Smooth muscle cell (in vitro differentiated cells): ENCODE results near the gene PRKCQ. TPM values are rescaled to one million over a fixed set of nuclear protein-coding genes. Genes with fewer than 3 reads are reported as not detected.

Experiments
- DNase-seq: peaks from one replicate; lab custom pipeline; 2025; ENCODE audit not compliant: unreplicated experiment; lab: John Stamatoyannopoulos, UW
- H2AFZ ChIP-seq: fragments of 200-600 bp; sonication (generic); 2 replicates; pipeline ENCODE4 v1.6.0; 2016; ENCODE audit warnings: antibody characterized with exemption, low read depth, mild to moderate bottlenecking
- H3F3A ChIP-seq: fragments of 200-600 bp; sonication (generic); 2 replicates; pipeline ENCODE4 v1.6.0; 2017; ENCODE audit warnings: antibody characterized with exemption, low read depth
- H3K27ac ChIP-seq: fragments of 200-600 bp; sonication (generic); 2 replicates; pipeline ENCODE4 v1.5.1; 2016; ENCODE audit warnings: low read depth, mild to moderate bottlenecking
- H3K27me3 ChIP-seq: fragments of 200-600 bp; sonication (generic); 2 replicates; pipeline ENCODE4 v1.6.1; 2016; ENCODE audit warnings: low read depth, mild to moderate bottlenecking
- H3K36me3 ChIP-seq: fragments of 200-600 bp; sonication (generic); 2 replicates; pipeline ENCODE4 v1.5.1; 2016; ENCODE audit warnings: low read depth
- H3K4me1 ChIP-seq: fragments of 200-600 bp; sonication (generic); 2 replicates; pipeline ENCODE4 v1.5.1; 2016; ENCODE audit warnings: low read depth
- H3K4me2 ChIP-seq: fragments of 200-600 bp; sonication (generic); 2 replicates; pipeline ENCODE4 v1.6.0; 2016; ENCODE audit warnings: mild to moderate bottlenecking
- H3K4me3 ChIP-seq: fragments of 200-600 bp; sonication (generic); 2 replicates; pipeline ENCODE4 v1.5.1; 2016; ENCODE audit warnings: mild to moderate bottlenecking
- H3K79me2 ChIP-seq: fragments of 200-600 bp; sonication (generic); 2 replicates; pipeline ENCODE4 v1.6.0; 2016; ENCODE audit warnings: low read depth, mild to moderate bottlenecking
- H3K9ac ChIP-seq: fragments of 200-600 bp; sonication (generic); 2 replicates; pipeline ENCODE4 v1.6.0; 2016; ENCODE audit warnings: low read depth
- H3K9me3 ChIP-seq: fragments of 200-600 bp; sonication (generic); replicated peaks from 2 replicates; pipeline ENCODE4 v1.5.1; 2016; ENCODE audit warnings: low read depth
- H4K20me1 ChIP-seq: fragments of 200-600 bp; sonication (generic); 2 replicates; pipeline ENCODE4 v1.6.0; 2016; ENCODE audit warnings: low read depth
- WGBS: methylation state at CpG from one replicate; pipeline ENCODE4 v1.1.7; 2016; ENCODE audit warnings: low lambda C conversion rate; 5-methylcytosine and 5-hydroxymethylcytosine counted together
- polyA plus RNA-seq: library from polyadenylated mRNA; unstranded; fragments of >200 nt; fragmentation: Nextera tagmentation; extraction: Ambion mirVana; gene quantifications from 2 replicates; pipeline ENCODE4 v1.2.1, GENCODE V29; 2016
- total RNA-seq: library from RNA; depleted of rRNA; stranded (reverse); fragments of >200 nt; gene quantifications from 2 replicates; pipeline ENCODE4 v1.2.3, GENCODE V29; 2014
- TF ChIP-seq, protein P1 (sequence below): fragments of 200-600 bp; sonication (generic); IDR thresholded peaks from 2 replicates; pipeline ENCODE4 v1.5.1; 2017; ENCODE audit warnings: borderline replicate concordance, mild to moderate bottlenecking, antibody characterized with exemption; ENCODE audit not compliant: insufficient read depth, poor library complexity, severe bottlenecking

Gene PRKCQ
- total and polyA plus RNA-seq, 2 experiments from 2014 or later = 0.27 to 0.38 TPM

DNA sequence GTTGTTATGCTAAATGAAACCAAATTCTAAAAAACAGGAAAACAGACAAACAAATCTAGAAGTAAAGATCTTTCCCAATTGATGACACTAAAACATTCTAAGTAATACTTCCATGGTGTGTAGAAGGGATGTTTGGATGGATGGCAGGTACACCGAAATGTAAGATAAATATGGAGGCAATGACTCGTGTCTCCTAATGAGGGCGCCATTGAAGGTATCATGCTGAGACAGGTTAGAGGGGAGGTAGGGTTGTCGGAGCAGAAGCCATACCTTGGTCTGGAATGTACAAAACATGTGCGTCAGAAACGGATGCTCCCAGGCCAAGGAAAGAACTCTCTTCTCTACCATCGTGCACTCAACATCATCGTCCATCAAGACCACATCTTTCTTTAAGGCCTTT lies 101.4 kb downstream of the PRKCQ start:
- H3K4me1 ChIP-seq = no peaks in the 10 kb centered on the region
- DNase-seq = no peak
- H3K27me3 ChIP-seq = no peaks in the 10 kb centered on the region
- no peaks in the 10 kb centered on the region for H3K79me2 ChIP-seq
- H3K4me3 ChIP-seq = no peak overlapping the region
- no peaks in the 10 kb centered on the region for H3K36me3 ChIP-seq
- no peaks in the 10 kb centered on the region for H3K9me3 ChIP-seq
- H3K4me2 ChIP-seq = no peak overlapping the region
- H4K20me1 ChIP-seq = no peaks in the 10 kb centered on the region
- H3K9ac ChIP-seq = no peak overlapping the region
- H2AFZ ChIP-seq = no peak overlapping the region
- no peak overlapping the region for H3K27ac ChIP-seq
- TF ChIP-seq, protein P1, sequence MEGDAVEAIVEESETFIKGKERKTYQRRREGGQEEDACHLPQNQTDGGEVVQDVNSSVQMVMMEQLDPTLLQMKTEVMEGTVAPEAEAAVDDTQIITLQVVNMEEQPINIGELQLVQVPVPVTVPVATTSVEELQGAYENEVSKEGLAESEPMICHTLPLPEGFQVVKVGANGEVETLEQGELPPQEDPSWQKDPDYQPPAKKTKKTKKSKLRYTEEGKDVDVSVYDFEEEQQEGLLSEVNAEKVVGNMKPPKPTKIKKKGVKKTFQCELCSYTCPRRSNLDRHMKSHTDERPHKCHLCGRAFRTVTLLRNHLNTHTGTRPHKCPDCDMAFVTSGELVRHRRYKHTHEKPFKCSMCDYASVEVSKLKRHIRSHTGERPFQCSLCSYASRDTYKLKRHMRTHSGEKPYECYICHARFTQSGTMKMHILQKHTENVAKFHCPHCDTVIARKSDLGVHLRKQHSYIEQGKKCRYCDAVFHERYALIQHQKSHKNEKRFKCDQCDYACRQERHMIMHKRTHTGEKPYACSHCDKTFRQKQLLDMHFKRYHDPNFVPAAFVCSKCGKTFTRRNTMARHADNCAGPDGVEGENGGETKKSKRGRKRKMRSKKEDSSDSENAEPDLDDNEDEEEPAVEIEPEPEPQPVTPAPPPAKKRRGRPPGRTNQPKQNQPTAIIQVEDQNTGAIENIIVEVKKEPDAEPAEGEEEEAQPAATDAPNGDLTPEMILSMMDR = no peak
- WGBS = 94% methylated on average over 8 of the region's 8 CpGs
- no peaks in the 10 kb centered on the region for H3F3A ChIP-seq

DNA sequence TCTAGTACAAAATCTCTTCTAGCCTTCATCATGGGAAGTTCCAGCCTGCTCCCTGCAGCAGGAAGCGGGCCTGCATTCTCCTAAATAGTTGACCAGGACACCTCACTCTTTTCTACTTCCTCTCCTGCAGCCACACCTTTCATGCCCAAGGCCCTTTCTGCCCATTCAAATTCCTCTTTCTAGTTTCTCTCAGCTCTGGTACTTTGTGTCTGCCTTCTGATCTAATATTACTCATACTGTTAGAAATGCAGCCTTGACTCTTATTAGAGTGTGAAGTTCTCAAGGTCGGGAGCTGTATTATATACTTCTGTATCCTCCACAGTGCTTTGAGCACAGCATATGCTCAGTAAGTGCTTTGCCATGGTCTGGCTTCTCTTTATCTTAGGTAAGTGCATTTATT lies 103.1 kb downstream of the PRKCQ start:
- Histone ChIP-seq H4K20me1 (no peaks in the 10 kb centered on the region), H3K27ac (no peak overlapping the region), H3K27me3 (no peaks in the 10 kb centered on the region), H3K79me2 (no peaks in the 10 kb centered on the region), H3K4me1 (no peaks in the 10 kb centered on the region), H3K9me3 (no peaks in the 10 kb centered on the region), H2AFZ (no peak overlapping the region), H3K4me3 (no peak overlapping the region), H3F3A (no peaks in the 10 kb centered on the region), H3K4me2 (no peak overlapping the region), H3K36me3 (no peaks in the 10 kb centered on the region), H3K9ac (no peak overlapping the region)
- TF ChIP-seq, protein P1 = no peak
- no peak for DNase-seq
- WGBS = 71% methylated on average over 2 of the region's 2 CpGs

DNA sequence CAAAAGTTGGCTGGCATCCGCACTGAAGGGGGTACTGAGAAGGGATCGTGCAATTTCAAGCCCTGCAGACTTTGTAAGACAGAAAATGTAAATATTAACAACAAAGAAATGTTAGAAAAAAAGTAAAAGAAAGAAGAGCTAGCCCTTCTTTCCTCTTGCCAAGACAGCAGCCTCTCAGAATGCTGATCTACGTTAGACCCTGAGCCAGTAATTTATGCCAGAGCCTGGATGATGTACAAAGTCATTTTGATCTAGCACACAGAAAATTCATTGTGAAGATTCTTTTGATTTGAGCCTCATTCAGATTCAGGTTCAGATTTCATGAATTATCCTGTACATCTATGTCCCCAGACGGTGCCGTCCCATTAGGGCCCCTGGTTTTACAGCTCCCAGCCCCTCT lies 105.2 kb downstream of the PRKCQ start:
- TF ChIP-seq, protein P1 = no peak
- Histone ChIP-seq H3F3A (no peaks in the 10 kb centered on the region), H3K9me3 (no peaks in the 10 kb centered on the region), H3K27me3 (no peaks in the 10 kb centered on the region), H3K9ac (no peak overlapping the region), H3K4me3 (no peak overlapping the region), H3K27ac (no peak overlapping the region), H3K4me2 (no peak overlapping the region), H3K36me3 (no peaks in the 10 kb centered on the region), H2AFZ (no peak overlapping the region), H4K20me1 (no peaks in the 10 kb centered on the region), H3K79me2 (no peaks in the 10 kb centered on the region), H3K4me1 (no peaks in the 10 kb centered on the region)
- 93% methylated on average over 5 of the region's 5 CpGs for WGBS
- DNase-seq = no peak

DNA sequence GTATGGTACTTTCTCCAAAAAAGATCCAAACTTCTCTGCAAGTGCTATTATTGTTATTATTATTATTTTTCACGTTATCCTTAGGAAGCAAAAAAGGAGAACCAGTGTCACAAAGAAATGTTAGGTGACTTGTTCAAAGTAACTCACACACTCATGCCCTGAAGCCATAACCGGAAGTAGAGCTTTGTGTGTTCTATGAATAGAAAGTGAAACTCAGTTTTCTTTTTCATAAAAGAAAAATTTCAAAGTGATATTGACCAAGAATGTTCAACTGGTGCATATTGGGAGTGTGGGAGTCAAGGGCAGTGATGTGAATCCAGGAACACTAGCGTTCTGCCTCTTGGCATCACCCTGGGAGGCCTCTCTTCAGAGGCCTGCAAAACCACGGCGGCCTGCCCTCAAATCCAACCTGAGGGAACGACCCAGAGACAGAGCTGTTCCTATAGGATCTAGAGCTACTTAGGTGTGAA lies 106.1 kb downstream of the PRKCQ start:
- no peaks in the 10 kb centered on the region for H3K27me3 ChIP-seq
- H2AFZ ChIP-seq = no peak overlapping the region
- no peak for DNase-seq
- no peaks in the 10 kb centered on the region for H3K79me2 ChIP-seq
- no peaks in the 10 kb centered on the region for H4K20me1 ChIP-seq
- H3K4me2 ChIP-seq = peak overlapping the region; percentile 61
- no peaks in the 10 kb centered on the region for H3K4me1 ChIP-seq
- H3K9ac ChIP-seq = no peak overlapping the region
- no peaks in the 10 kb centered on the region for H3F3A ChIP-seq
- no peak overlapping the region for H3K4me3 ChIP-seq
- TF ChIP-seq, protein P1 = no peak
- no peak overlapping the region for H3K27ac ChIP-seq
- 70% methylated on average over 6 of the region's 6 CpGs for WGBS
- H3K36me3 ChIP-seq = no peaks in the 10 kb centered on the region
- no peaks in the 10 kb centered on the region for H3K9me3 ChIP-seq
